OCI-LY1 (cell line): Measurements from ENCODE around the gene TFB2M.

Source experiments
- CTCF ChIP-seq: fragments of 200-600 bp; sonication (generic), shearing (Covaris generic); IDR thresholded peaks from 2 replicates; pipeline ENCODE4 v1.5.1; 2017; ENCODE audit warnings: mild to moderate bottlenecking, antibody characterized with exemption, low read length, moderate library complexity, mixed read lengths
- EZH2 ChIP-seq: fragments of 200-600 bp; sonication (generic), shearing (Covaris generic); IDR thresholded peaks from 2 replicates; pipeline ENCODE4 v1.8.0; 2017; ENCODE audit warnings: borderline replicate concordance, mixed run types, mild to moderate bottlenecking, antibody characterized with exemption, low read length, moderate library complexity, mixed read lengths

GRCh38 chr1:246544001-246544400 lies 22.1 kb downstream of the TFB2M start:
- TF ChIP-seq CTCF (no peak), EZH2 (no peak)
